GM21390 (cell line): ENCODE results near the gene COL12A1.

Experiments used
- ATAC-seq: cut with Tn5 transposase; IDR thresholded peaks from one replicate; pipeline ENCODE4 v1.9.1; 2021; ENCODE audit not compliant: unreplicated experiment

COL12A1 gene

GRCh38 chr6:75145211-75145610, 60.6 kb downstream of the COL12A1 start:
- ATAC-seq, result no peak

- ATAC-seq, result no peak
Measured at GRCh38 chr6:75144386-75144785, 61.5 kb downstream of the COL12A1 start.

GRCh38 chr6:75143191-75143590, 62.7 kb downstream of the COL12A1 start:
- no peak for ATAC-seq

DNA sequence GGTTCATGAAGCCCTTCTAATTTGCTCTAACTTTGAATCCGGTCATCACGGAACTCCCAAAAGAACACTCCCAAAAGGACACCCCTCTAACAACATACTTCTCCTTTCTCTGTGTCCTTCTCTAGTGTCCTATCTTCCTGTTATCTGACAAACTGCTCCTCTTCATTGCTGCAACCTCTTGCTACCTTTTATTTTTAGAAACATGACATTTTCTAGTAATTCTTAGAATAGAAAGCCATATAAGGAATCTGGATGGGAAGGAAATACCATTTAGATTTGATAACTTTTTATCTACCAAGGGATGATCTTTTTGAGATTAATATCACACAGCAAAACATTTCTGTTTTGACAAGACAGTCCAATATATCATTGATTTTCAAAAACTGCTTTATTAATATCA, 63.1 kb downstream of the COL12A1 start:
- no peak for ATAC-seq

GRCh38 chr6:75135876-75136275, 70.0 kb downstream of the COL12A1 start:
- ATAC-seq, result no peak

DNA sequence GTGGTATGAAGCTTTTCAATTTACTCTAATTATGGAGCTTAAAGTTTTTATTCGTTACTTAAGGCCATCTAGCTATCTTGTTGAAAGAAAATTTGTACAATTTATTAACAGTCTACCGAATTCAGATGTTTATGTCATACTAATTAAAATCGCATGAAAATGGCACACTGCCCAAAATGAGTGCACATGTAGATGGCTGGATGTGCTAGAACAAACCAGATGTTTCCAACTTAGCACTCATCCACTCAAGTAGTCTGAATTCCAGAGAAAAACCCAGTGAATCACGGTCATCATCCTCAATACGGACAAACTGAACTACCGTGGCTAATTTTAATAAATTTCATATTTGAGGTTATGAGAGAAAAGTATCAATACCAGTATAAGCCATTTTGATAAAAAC, 70.4 kb downstream of the COL12A1 start:
- no peak for ATAC-seq

GRCh38 chr6:75130784-75131183, 75.1 kb downstream of the COL12A1 start:
- no peak for ATAC-seq

DNA sequence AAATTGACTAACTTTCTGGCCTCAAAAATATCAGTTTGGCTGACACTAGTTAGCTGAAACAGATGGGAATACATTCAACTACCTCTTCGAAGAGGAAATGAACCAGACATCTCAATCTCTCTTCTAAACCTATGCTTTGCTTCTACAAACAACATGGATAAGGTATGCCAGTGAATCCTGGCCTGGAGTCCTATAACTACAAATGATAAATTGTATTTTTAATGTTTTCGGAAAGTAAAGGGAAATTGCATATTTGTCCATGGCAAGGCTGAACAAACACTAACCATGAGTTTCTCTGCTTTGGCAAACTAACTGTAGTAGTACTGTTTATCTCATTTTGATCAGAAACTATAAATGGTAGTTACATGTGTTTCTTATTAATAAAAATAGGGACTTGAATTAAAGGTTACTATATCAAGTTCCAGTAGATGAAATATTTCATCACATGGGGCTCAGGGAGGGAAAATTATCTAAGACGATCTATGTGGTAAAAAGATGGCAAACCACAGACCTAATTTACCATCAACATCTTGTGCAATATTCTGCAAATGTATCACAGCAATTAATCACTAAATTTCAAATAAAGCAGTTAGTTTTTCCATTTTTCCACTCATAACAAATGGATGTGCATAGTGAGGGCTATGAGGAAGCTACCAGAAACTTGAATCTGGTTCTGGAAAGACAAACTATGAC, 76.8 kb downstream of the COL12A1 start:
- ATAC-seq, result no peak

- ATAC-seq, result no peak
Measured at GRCh38 chr6:75126518-75126917, 79.3 kb downstream of the COL12A1 start.

DNA sequence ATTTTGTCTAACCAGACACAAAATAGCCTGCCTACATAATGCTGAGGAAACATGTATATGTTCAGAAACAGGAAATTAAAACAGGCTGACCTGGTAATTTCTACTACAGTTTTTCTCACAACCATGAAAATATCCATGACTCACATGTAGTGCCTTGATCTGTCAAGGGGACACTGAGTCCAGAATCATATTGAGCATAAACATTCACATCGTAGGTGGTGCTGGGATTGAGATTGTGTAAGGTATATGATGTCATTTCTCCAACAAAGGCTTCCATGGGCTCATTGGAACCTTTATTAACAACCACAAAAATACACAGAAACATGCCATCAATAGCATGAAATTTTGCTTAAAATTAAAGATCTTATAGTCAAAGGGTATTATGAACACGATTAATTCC, 80.9 kb downstream of the COL12A1 start:
- no peak for ATAC-seq

DNA sequence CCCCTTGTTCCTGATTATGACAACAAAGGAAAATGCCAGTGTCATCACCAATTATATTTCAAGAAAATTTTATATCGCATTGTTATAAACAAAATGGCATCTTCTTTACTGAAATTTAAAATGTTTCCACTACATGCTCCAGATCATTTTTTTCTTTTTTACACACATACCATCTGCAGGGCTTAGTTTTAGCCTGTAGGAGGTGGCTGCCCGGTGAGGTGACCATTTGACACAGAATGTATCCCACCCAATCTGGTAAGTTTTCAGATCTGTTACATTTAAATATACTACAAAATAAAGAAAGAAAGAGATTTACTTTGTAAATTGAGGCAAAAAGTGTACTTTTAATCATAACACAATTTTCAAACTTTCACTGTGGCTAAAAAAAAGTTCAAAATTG, 81.8 kb downstream of the COL12A1 start:
- ATAC-seq, result no peak

GRCh38 chr6:75118925-75119515, 86.8 kb downstream of the COL12A1 start:
- no peak for ATAC-seq

- ATAC-seq, result no peak
Measured at GRCh38 chr6:75117701-75118100, 88.2 kb downstream of the COL12A1 start.

DNA sequence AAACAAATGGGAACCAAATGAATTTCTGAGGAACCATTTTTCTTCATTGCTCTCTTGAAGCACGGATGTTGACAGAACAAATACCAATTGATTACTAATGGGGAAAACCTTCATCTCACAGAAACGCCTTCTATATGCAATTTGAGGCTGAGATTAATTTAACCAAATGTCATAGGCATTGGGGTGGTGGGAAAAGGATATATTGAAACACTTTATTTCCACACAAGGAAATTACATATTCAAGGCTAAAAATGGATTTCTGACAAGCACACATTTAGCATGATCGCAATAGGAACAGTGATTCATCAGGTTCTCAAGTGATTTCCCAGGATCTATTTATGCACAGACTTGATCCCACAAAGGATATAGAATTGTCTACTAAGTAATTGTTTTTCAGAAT, 88.9 kb downstream of the COL12A1 start:
- ATAC-seq, result no peak

GRCh38 chr6:75115481-75115880, 90.4 kb downstream of the COL12A1 start:
- ATAC-seq, result no peak

- ATAC-seq, result no peak
Measured at GRCh38 chr6:75114806-75115205, 91.0 kb downstream of the COL12A1 start.

DNA sequence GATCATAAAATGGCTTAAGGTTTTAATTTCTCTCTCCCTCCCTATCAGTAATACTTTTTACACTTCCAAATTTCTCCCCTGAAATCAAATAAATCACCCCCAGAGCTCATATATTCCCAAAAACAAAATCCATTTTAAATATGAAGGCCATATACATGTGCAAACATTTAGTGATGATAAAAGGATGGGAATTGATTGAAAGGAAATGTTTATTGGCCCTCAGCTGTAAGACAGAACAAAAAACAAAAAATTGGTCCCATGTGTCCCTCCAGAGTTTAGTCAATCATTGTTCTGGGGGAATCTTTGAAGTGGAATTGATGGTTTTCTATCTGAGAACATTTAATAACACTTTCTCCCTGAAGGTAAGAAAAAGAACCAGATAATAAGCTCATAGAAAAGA, 91.7 kb downstream of the COL12A1 start:
- ATAC-seq, result no peak

- ATAC-seq, result no peak
Measured at GRCh38 chr6:75113446-75113845, 92.4 kb downstream of the COL12A1 start.

GRCh38 chr6:75109765-75110164, 96.1 kb downstream of the COL12A1 start:
- no peak for ATAC-seq

DNA sequence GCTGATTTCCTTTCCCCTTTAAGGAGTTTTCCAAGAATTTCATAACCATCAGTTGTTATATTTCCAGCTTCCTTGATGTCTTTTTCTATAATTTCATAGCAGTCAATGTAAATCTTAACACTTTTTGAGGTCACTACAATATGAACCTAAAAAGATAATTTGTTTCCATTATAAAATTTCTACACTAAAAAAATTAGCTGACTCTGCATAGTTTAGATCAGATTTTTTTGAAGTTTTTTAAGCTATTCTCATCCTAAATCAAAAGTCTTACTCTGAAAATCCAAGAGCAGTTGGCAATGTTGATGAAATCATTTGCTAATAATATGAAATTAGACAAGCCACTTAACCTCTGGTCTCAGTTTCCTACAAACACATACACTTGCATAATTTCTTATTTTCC, 96.8 kb downstream of the COL12A1 start:
- ATAC-seq, result no peak

- ATAC-seq, result no peak
Measured at GRCh38 chr6:75108333-75108974, 97.4 kb downstream of the COL12A1 start.

- ATAC-seq, result no peak
Measured at GRCh38 chr6:75107913-75108312, 97.9 kb downstream of the COL12A1 start.

- ATAC-seq, result no peak
Measured at GRCh38 chr6:75106426-75106825, 99.4 kb downstream of the COL12A1 start.
